PFSK-1 (cell line): Measurements from ENCODE around the gene CHD6.

Experiments
- FOXP2 ChIP-seq: optimal IDR thresholded peaks from 2 replicates; pipeline ENCODE3; 2011; ENCODE audit warnings: borderline replicate concordance, control low read depth, inconsistent platforms; ENCODE audit not compliant: insufficient read depth; ENCODE audit errors: extremely low read length, extremely low read depth
- POLR2AphosphoS5 ChIP-seq: IDR thresholded peaks from 2 replicates; pipeline ENCODE4 v1.6.1; 2012; ENCODE audit warnings: low read depth, mild to moderate bottlenecking, control low read depth, low read length, moderate library complexity
- REST ChIP-seq, 2 experiments: IDR thresholded peaks; 2 replicates each; pipeline versions ENCODE4 v1.6.1 to v1.8.0; 2011 to 2012; ENCODE audit warnings: low read depth in 2 of 2, low read length in 2 of 2, control low read depth in 1 of 2, inconsistent platforms in 1 of 2, mild to moderate bottlenecking in 1 of 2, moderate library complexity in 1 of 2; ENCODE audit not compliant: insufficient read depth in 1 of 2
- SIN3A ChIP-seq: IDR thresholded peaks from 2 replicates; pipeline ENCODE4 v1.6.1; 2012; ENCODE audit warnings: mild to moderate bottlenecking, low read length, moderate library complexity, borderline replicate concordance; ENCODE audit not compliant: insufficient read depth
- TAF1 ChIP-seq: IDR thresholded peaks from 2 replicates; pipeline ENCODE4 v1.6.1; 2012; ENCODE audit warnings: low read length, control low read depth, borderline replicate concordance; ENCODE audit not compliant: insufficient read depth

Gene CHD6

GRCh38 chr20:41425180-41425884 is 192.8 kb downstream of the CHD6 start:
- TF ChIP-seq REST (IDR thresholded peaks at IDR 0.05; ENCODE audit: insufficient read depth in 1 of 2, low read depth in 2 of 2, low read length in 2 of 2) (no peak), TAF1 (no peak), SIN3A (no peak), FOXP2 (no peak), POLR2AphosphoS5 (no peak)

- no peak for TF ChIP-seq FOXP2
- no peak for TF ChIP-seq SIN3A
- no peak for TF ChIP-seq TAF1
- no peak for TF ChIP-seq REST (IDR thresholded peaks at IDR 0.05; ENCODE audit: insufficient read depth in 1 of 2, low read depth in 2 of 2, low read length in 2 of 2)
These were observed 193.6 kb downstream of the CHD6 start for GRCh38 chr20:41424546-41424945.

GRCh38 chr20:41424011-41424410 is 194.2 kb downstream of the CHD6 start:
- TF ChIP-seq FOXP2 = no peak
- TF ChIP-seq REST (IDR thresholded peaks at IDR 0.05; ENCODE audit: insufficient read depth in 1 of 2, low read depth in 2 of 2, low read length in 2 of 2) = no peak
- no peak for TF ChIP-seq TAF1
- no peak for TF ChIP-seq POLR2AphosphoS5

- no peak for TF ChIP-seq REST (IDR thresholded peaks at IDR 0.05; ENCODE audit: insufficient read depth in 1 of 2, low read depth in 2 of 2, low read length in 2 of 2)
- TF ChIP-seq POLR2AphosphoS5 = no peak
- TF ChIP-seq FOXP2 = no peak
- TF ChIP-seq SIN3A = no peak
- no peak for TF ChIP-seq TAF1
These were observed 195.2 kb downstream of the CHD6 start for GRCh38 chr20:41422953-41423352.
